ENCODE measurements around the gene POR.
"Not testable (repeated sequence)": the region's sequence is repeated elsewhere in the genome, so short reads cannot be mapped to it uniquely, and the experiment has no call there.

Gene POR

GRCh38 chr7:75884476-75884875, 30.5 kb upstream of the POR start:
- in situ Hi-C loops (cut with HindIII; ENCODE audit: low sequenced_read_pairs): no loop called here

DNA sequence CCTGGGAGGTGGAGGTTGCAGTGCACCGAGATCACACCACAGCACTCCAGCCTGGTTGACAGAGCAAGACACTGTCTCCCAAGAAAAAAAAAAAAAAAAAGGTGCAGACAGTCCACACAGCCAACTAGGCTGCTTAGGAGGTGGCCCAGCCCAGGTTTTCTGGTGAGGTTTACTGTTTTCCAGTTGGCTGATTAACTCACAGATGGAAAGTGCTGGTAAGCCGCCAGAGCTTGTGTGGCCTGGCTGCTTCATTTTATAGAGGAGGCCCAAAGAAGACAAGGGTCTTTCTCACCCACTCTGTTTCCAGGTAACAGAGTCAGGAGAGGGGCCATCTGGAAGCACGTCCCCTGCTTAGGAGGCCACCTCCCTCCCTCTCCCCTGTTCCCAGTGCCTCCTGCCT, 29.9 kb upstream of the POR start:
- in situ Hi-C loops (cut with HindIII; ENCODE audit: low sequenced_read_pairs): no loop called here

GRCh38 chr7:75887669-75888369, 27.1 kb upstream of the POR start:
- in situ Hi-C loops (cut with HindIII; ENCODE audit: low sequenced_read_pairs): no loop called here

- in situ Hi-C loops (cut with HindIII; ENCODE audit: low sequenced_read_pairs): no loop called here
Measured at GRCh38 chr7:75888464-75889222, 26.3 kb upstream of the POR start.

DNA sequence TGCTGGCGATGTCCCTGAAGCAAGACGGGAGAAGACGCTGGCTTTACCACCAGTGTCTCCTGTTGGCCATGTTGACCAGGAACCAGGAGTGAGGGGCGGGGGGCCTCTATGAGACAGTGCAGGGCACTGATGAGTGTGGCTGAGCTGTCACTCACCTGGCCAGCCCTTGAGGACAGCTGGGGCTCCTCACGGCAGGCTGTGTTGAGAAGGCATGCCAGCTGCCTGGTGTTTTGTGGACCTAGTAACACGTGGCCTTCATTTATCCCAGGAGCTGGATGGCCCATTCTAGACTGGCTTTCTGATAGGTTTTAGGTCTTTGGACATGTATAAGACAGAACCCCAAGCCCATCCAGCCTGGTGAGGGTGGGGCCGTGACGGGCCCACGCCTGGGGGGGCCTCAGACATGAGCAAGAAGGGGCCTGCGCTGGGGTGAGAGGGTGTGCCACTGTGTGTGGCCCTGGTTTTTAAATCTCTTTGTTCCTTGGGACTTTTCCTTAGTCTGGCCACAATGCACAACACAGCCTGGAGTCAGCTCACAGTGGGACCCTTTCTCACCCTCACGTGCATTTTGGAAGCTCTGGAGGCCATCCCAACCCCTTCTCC, 25.6 kb upstream of the POR start:
- in situ Hi-C loops (cut with HindIII; ENCODE audit: low sequenced_read_pairs): no loop called here

GRCh38 chr7:75889826-75890225, 25.1 kb upstream of the POR start:
- in situ Hi-C loops (cut with HindIII; ENCODE audit: low sequenced_read_pairs): no loop called here

DNA sequence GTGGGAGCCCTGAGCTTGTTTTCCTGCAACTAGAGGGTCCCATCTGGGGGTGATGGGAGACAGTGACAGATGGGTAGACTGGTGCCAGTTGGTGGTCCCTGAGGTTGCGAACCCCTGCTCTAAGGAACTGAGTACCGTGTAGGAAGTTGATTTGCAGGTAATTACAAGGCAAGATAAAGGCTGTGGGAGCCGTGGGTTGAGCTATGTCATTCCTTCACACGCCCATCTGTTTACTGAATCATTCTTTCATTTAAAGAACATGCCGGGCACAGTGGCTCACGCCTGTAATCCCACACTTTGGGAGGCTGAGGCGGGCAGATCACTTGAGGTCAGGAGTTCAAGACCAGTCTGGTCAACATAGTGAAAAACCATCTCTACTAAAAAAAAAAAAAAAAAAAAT, 23.7 kb upstream of the POR start:
- in situ Hi-C loops (cut with HindIII; ENCODE audit: low sequenced_read_pairs): not testable (repeated sequence)

DNA sequence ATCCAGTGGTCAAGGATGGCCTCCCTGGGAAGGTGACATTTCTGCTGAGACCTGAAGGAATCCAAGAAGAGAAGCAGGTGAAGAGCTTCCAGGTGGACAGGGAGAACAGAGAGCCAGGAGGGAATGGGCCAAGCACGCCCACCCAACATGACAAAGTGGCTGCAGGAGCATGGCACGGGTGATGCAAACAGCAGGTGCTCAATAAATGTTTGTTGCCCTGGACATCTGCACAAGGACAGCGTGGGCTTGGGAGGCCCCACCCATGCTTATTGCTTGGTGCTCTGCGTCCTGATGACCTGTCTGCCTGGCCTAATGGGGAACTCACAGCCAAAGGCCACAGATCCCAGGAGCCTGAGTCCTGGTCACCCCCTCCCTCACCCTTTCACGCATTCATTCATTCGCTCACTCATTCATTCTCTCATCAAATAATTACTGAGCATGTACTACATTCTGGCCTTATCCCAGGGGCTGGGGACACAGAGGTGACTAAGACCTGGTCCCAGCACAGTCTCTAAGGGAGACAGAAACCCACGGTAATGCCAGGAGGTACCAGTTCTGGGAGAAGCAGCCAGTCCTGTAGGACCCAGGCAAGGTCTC, 23.0 kb upstream of the POR start:
- in situ Hi-C loops (cut with HindIII; ENCODE audit: low sequenced_read_pairs): no loop called here

- in situ Hi-C loops (cut with HindIII; ENCODE audit: low sequenced_read_pairs): no loop called here
Measured at GRCh38 chr7:75892634-75893272, 22.2 kb upstream of the POR start.

- in situ Hi-C loops (cut with HindIII; ENCODE audit: low sequenced_read_pairs): no loop called here
Measured at GRCh38 chr7:75896803-75897327, 18.1 kb upstream of the POR start.

DNA sequence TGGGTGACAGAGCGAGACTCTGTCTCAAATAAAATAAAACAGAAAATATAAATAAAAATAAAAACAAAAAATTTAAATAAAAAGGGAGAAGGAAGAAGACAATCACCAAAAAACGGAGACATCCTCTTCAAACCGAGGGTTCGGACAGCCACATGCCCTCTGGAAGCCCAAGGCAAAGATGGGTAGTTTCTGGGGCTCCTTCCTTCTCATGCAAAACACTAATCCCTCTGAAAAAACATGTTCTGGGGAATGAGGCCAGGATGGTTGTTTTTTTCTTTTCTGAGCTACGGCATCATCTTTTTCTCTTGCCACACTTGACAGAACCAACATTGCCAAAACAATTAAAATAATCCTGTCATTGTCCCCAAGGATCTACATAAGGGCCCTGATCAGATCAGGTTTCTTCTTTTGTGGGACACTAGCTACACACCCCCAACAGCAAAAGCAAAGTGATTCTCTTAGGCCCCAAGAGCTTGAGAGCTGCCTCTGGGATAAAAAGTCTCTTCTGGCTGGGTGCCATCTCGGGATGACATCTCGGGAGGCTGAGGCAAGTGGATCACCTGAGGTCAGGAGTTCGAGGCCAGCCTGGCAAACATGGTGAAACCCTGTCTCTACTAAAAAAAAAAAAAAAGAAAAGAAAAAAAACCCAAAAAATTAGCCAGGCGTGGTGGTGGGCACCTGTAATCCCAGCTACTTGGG, 14.2 kb upstream of the POR start:
- in situ Hi-C loops (cut with HindIII; ENCODE audit: low sequenced_read_pairs): no loop called here

- in situ Hi-C loops (cut with HindIII; ENCODE audit: low sequenced_read_pairs): loop anchor here (5.0 kb wide), 2 partner anchors 56 to 64 kb away; no protein-coding TSS in a partner anchor
Measured at GRCh38 chr7:75905785-75906604, 9.0 kb upstream of the POR start.

DNA sequence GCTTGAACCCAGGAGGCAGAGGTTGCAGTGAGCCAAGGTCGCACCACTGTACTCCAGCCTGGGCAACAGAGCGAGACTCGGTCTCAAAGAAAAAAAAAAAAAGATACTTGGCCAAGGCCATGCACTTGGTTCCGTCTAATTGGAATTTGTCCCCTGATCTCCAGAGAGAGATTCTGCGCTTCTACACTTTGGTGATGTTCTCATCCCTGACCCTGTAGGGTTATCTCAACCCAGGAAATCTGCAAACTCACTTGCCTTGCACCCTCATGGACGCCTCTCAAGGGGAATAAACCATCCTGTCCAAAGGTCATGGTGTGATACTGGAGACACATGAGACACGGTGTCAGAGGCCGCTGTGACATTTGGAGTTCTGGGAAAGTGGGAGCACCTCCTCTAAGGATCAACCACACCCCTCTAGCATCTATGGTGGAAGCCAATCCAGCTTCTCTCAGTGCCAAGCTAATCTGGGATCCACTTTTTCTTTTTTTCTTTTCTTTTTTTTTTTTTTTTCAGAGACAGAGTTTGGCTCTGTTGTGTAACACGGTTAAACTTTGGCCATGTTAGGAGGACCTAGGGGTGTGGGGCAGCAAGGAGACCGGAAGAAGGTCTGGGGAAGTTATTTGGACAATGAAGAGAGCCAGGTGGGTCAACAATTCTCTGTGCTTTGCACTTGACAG, 7.8 kb upstream of the POR start:
- in situ Hi-C loops (cut with HindIII; ENCODE audit: low sequenced_read_pairs): loop anchor here (5.0 kb wide), 2 partner anchors 55 to 65 kb away; no protein-coding TSS in a partner anchor

DNA sequence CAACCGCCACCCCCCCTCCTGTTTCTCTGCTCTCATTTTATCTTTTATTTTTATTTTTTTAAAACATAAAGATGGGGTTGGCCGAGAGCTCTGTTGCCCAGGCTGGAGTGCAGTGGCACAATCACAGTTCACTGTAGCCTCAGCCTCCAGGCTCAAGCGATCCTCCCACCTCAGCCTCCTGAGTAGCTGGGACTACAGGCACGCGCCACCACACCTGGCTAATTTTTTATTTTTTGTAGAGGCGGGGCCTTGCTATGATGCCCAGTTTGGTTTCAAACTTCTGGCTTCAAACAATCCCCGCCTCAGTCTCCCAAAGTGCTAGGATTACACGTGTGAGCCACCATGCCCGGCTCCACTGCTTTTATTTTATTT, 7.3 kb upstream of the POR start:
- in situ Hi-C loops (cut with HindIII; ENCODE audit: low sequenced_read_pairs): loop anchor here (5.0 kb wide), 2 partner anchors 55 to 65 kb away; no protein-coding TSS in a partner anchor

DNA sequence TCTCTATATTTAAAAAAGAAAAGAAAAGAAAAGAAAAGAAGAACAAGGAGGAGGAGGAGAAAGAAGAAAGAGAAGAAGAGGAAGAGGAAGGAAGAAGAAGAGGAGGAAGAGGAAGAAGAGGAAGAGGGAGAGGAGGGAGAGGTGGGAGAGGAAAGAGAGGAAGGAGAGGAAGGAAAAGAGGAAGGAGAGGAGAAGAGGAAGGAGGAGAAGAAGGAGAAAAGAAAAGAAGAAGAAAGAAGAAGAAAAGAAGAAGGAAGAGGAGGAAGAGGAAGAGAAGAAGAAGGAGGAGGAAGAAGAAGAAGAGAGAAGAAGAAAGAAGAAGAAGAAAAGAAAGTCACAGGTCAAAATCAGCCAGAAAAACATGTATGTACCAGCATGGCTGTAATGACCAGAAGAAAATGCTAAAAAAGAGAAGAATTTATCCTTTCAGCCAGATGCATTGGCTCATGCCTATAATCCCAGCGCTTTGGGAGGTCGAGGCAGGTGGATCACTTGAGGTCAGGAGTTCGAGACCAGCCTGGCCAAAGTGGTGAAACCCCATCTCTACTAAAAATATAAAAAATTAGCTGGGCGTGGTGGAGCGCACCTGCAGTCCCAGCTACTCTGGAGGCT, 5.3 kb upstream of the POR start:
- in situ Hi-C loops (cut with HindIII; ENCODE audit: low sequenced_read_pairs): loop anchor here (5.0 kb wide), 2 partner anchors 53 to 67 kb away; no protein-coding TSS in a partner anchor

DNA sequence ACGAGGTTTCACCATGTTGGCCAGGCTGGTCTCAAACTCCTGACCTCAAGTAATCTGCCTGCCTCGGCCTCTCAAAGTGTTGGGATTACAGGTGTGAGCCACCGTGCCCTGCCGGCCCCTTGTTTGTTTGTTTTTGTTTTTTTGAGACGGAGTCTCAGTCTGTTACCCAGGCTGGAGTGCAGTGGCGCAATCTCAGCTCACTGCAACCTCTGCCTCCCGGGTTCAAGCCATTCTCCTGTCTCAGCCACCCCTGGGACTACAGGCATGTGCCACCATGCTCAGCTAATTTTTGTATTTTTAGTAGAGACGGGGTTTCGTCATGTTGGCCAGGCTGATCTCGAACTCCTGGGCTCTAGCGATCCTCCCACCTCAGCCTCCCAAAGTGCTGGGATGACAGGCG, 3.8 kb upstream of the POR start:
- in situ Hi-C loops (cut with HindIII; ENCODE audit: low sequenced_read_pairs): not testable (repeated sequence)

DNA sequence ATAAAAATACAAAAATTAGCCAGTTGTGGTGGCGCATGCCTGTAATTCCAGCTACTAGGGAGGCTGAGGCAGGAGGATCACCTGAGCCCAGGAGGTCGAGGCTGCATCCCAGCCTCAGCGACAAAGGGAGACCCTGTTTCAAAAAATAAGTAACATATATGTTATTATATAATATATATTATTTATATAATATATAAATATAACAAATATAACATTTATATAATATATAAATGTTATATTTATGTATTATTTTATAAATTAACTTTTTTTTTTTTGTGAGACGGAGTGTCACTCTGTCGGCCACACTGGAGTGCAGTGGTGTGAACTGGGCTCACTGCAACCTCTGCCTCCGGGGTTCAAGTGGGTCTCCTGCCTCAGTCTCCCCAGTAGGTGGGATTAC, 1.5 kb upstream of the POR start:
- in situ Hi-C loops (cut with HindIII; ENCODE audit: low sequenced_read_pairs): no loop called here

GRCh38 chr7:75914169-75914654, 743 bp upstream of the POR start:
- in situ Hi-C loops (cut with HindIII; ENCODE audit: low sequenced_read_pairs): no loop called here
